ENCODE results near the gene CDK14. TPM values are rescaled to one million over a fixed set of nuclear protein-coding genes. Genes with fewer than 3 reads are reported as not detected.
"Not testable (repeated sequence)": the region's sequence is repeated elsewhere in the genome, so short reads cannot be mapped to it uniquely, and the experiment has no call there.

The CDK14 gene
- total RNA-seq, 1 donor from 2014 or later = 131 TPM

DNA sequence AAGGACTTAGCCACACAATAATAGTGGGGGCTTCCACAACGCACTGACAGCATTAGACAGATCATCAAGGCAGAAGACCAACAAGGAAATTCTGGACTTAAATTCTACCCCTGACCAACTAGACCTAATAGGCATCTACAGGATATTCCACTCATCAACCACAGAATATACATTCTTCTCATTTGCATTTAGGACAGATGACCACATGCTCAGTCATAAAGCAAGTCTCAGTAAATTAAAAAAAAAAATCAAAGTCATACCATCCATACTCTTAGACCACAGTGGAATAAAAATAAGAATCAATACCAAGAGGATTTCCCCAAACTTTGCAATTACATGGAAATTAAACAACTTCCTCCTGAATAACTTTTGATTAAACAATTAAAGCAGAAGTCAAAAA lies 155.9 kb downstream of the CDK14 start:
- TF ChIP-seq CTCF (IDR thresholded peaks at IDR 0.05) = no peak
- Mint-ChIP-seq H3K9me3 (ENCODE audit: unreplicated experiment) (peaks cover 5% of the 10 kb centered on the region), H3K27me3 (ENCODE audit: unreplicated experiment) (no peaks in the 10 kb centered on the region), H3K27ac (ENCODE audit: unreplicated experiment) (no peak overlapping the region), H3K4me3 (ENCODE audit: unreplicated experiment) (no peak overlapping the region), H3K4me1 (ENCODE audit: unreplicated experiment) (peaks cover 18% of the 10 kb centered on the region), H3K36me3 (ENCODE audit: unreplicated experiment) (peaks cover 48% of the 10 kb centered on the region)
- DNase-seq (ENCODE audit: extremely low spot score, unreplicated experiment) = no peak

GRCh38 chr7:90755041-90755440 lies 158.9 kb downstream of the CDK14 start:
- Mint-ChIP-seq H3K9me3 (ENCODE audit: unreplicated experiment) (peaks cover 5% of the 10 kb centered on the region), H3K27me3 (ENCODE audit: unreplicated experiment) (no peaks in the 10 kb centered on the region), H3K4me3 (ENCODE audit: unreplicated experiment) (no peak overlapping the region), H3K4me1 (ENCODE audit: unreplicated experiment) (peaks cover 15% of the 10 kb centered on the region), H3K27ac (ENCODE audit: unreplicated experiment) (no peak overlapping the region), H3K36me3 (ENCODE audit: unreplicated experiment) (peaks cover 28% of the 10 kb centered on the region)
- no peak for DNase-seq (ENCODE audit: extremely low spot score, unreplicated experiment)
- no peak for TF ChIP-seq CTCF (IDR thresholded peaks at IDR 0.05)

GRCh38 chr7:90756366-90756765 lies 160.2 kb downstream of the CDK14 start:
- no peaks in the 10 kb centered on the region for H3K27me3 Mint-ChIP-seq (ENCODE audit: unreplicated experiment)
- H3K36me3 Mint-ChIP-seq (ENCODE audit: unreplicated experiment) = peaks cover 19% of the 10 kb centered on the region
- DNase-seq (ENCODE audit: extremely low spot score, unreplicated experiment) = no peak
- TF ChIP-seq CTCF (IDR thresholded peaks at IDR 0.05) = no peak
- peaks cover 5% of the 10 kb centered on the region for H3K9me3 Mint-ChIP-seq (ENCODE audit: unreplicated experiment)
- H3K27ac Mint-ChIP-seq (ENCODE audit: unreplicated experiment) = no peak overlapping the region
- peaks cover 26% of the 10 kb centered on the region for H3K4me1 Mint-ChIP-seq (ENCODE audit: unreplicated experiment)
- H3K4me3 Mint-ChIP-seq (ENCODE audit: unreplicated experiment) = no peak overlapping the region

GRCh38 chr7:90757565-90757950 lies 161.4 kb downstream of the CDK14 start:
- H3K4me1 Mint-ChIP-seq (ENCODE audit: unreplicated experiment) = peaks cover 29% of the 10 kb centered on the region
- H3K4me3 Mint-ChIP-seq (ENCODE audit: unreplicated experiment); DNase-seq (ENCODE audit: extremely low spot score, unreplicated experiment); H3K27me3 Mint-ChIP-seq (ENCODE audit: unreplicated experiment); H3K36me3 Mint-ChIP-seq (ENCODE audit: unreplicated experiment); H3K9me3 Mint-ChIP-seq (ENCODE audit: unreplicated experiment); H3K27ac Mint-ChIP-seq (ENCODE audit: unreplicated experiment): not testable (repeated sequence)

GRCh38 chr7:90758933-90759562 lies 162.9 kb downstream of the CDK14 start:
- no peak for TF ChIP-seq CTCF (IDR thresholded peaks at IDR 0.05)
- H3K4me3 Mint-ChIP-seq (ENCODE audit: unreplicated experiment) = no peak overlapping the region
- peaks cover 37% of the 10 kb centered on the region for H3K4me1 Mint-ChIP-seq (ENCODE audit: unreplicated experiment)
- DNase-seq (ENCODE audit: extremely low spot score, unreplicated experiment) = no peak
- no peaks in the 10 kb centered on the region for H3K27me3 Mint-ChIP-seq (ENCODE audit: unreplicated experiment)
- H3K9me3 Mint-ChIP-seq (ENCODE audit: unreplicated experiment) = no peaks in the 10 kb centered on the region
- peaks cover 5% of the 10 kb centered on the region for H3K36me3 Mint-ChIP-seq (ENCODE audit: unreplicated experiment)
- H3K27ac Mint-ChIP-seq (ENCODE audit: unreplicated experiment) = no peak overlapping the region

GRCh38 chr7:90759710-90760109 lies 163.6 kb downstream of the CDK14 start:
- H3K36me3 Mint-ChIP-seq (ENCODE audit: unreplicated experiment) = peaks cover 2% of the 10 kb centered on the region
- DNase-seq (ENCODE audit: extremely low spot score, unreplicated experiment) = no peak
- no peak overlapping the region for H3K27ac Mint-ChIP-seq (ENCODE audit: unreplicated experiment)
- H3K9me3 Mint-ChIP-seq (ENCODE audit: unreplicated experiment) = no peaks in the 10 kb centered on the region
- no peak for TF ChIP-seq CTCF (IDR thresholded peaks at IDR 0.05)
- H3K4me3 Mint-ChIP-seq (ENCODE audit: unreplicated experiment) = no peak overlapping the region
- peaks cover 43% of the 10 kb centered on the region for H3K4me1 Mint-ChIP-seq (ENCODE audit: unreplicated experiment)
- H3K27me3 Mint-ChIP-seq (ENCODE audit: unreplicated experiment) = no peaks in the 10 kb centered on the region

Data from osteocyte (in vitro differentiated cells).